Measurements from ENCODE around the gene NNMT. TPM values are rescaled to one million over a fixed set of nuclear protein-coding genes. Genes with fewer than 3 reads are reported as not detected.
A peak's percentile ranks its signal among the peaks of the same experiment; 100 is the strongest.

NNMT gene
- total and polyA plus RNA-seq, 2 experiments from 2014 or later = 1,043 to 1,317 TPM

- no peaks in the 10 kb centered on the region for H3K36me3 ChIP-seq (ENCODE audit: low read depth)
- in situ Hi-C loops (cut with MboI) = no loop called here
- TF ChIP-seq EZH2 (IDR thresholded peaks at IDR 0.05; ENCODE audit: insufficient read depth, poor library complexity, severe bottlenecking) (no peak), EZH2phosphoT487 (IDR thresholded peaks at IDR 0.05; ENCODE audit: insufficient read depth, low read depth) (no peak)
- no peak overlapping the region for H3K4me3 ChIP-seq
- DNase-seq = peak; percentile 84
- no peaks in the 10 kb centered on the region for H3K9me3 ChIP-seq (ENCODE audit: low read depth)
- peaks cover 46% of the 10 kb centered on the region for H3F3A ChIP-seq (ENCODE audit: insufficient read depth)
- H3K4me2 ChIP-seq (ENCODE audit: unreplicated experiment) = peak overlapping the region; percentile 50
- peaks cover 29% of the 10 kb centered on the region for H3K79me2 ChIP-seq (ENCODE audit: insufficient read depth)
- peaks cover 77% of the 10 kb centered on the region for H3K4me1 ChIP-seq (ENCODE audit: insufficient read depth)
- H3K27ac ChIP-seq = peak overlapping the region; percentile 68
- H4K20me1 ChIP-seq (ENCODE audit: insufficient read depth) = no peaks in the 10 kb centered on the region
- no peaks in the 10 kb centered on the region for H3K9me2 ChIP-seq (ENCODE audit: insufficient read depth)
- H3K9ac ChIP-seq = peak overlapping the region; percentile 27; the same call in 1 of the 2 replicates
- WGBS, 2 experiments (ENCODE audit: low coverage in 1 of 2, low lambda C conversion rate in 2 of 2, missing lambda C conversion rate in 2 of 2) = 67 to 72% methylated on average over 3 of the region's 3 CpGs
- no peaks in the 10 kb centered on the region for H3K27me3 ChIP-seq (replicated peaks; ENCODE audit: insufficient read depth)
- no peak overlapping the region for H2AFZ ChIP-seq
These were observed 10.6 kb upstream of the NNMT start for GRCh38 chr11:114285599-114285998.

DNA sequence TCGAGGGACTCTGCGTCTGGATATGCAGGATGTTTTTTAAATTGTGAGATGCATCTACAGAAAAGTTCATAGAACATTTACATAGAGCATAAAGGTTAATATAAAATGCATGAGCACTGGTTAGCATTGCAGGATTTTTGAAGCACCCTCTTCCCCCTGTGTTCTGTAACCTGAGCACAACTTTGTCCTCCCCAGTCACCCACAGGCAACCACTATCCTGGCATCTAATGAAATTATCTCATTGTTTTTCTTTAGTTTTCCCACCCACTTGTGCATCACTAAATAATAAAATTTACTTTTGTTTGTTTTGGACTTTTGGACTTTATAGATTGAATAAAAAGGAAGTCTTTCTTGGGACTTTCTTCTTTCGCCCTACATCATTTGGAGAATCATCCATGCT, 10.0 kb upstream of the NNMT start:
- in situ Hi-C loops (cut with MboI) = no loop called here

GRCh38 chr11:114287154-114287553, 9.0 kb upstream of the NNMT start:
- WGBS, 2 experiments (ENCODE audit: low coverage in 1 of 2, low lambda C conversion rate in 2 of 2, missing lambda C conversion rate in 2 of 2) = 90 to 95% methylated on average over 2 of the region's 2 CpGs
- H2AFZ ChIP-seq = 0 out of 2 replicates have a peak overlapping the region, but pooled peaks have one; percentile 8
- H4K20me1 ChIP-seq (ENCODE audit: insufficient read depth) = no peaks in the 10 kb centered on the region
- no peak overlapping the region for H3K4me3 ChIP-seq
- H3K9me2 ChIP-seq (ENCODE audit: insufficient read depth) = no peaks in the 10 kb centered on the region
- peak overlapping the region; percentile 50 for H3K4me2 ChIP-seq (ENCODE audit: unreplicated experiment)
- peaks cover 61% of the 10 kb centered on the region for H3F3A ChIP-seq (ENCODE audit: insufficient read depth)
- no peaks in the 10 kb centered on the region for H3K9me3 ChIP-seq (ENCODE audit: low read depth)
- H3K36me3 ChIP-seq (ENCODE audit: low read depth) = no peaks in the 10 kb centered on the region
- in situ Hi-C loops (cut with MboI) = no loop called here
- H3K27me3 ChIP-seq (replicated peaks; ENCODE audit: insufficient read depth) = no peaks in the 10 kb centered on the region
- TF ChIP-seq EZH2phosphoT487 (IDR thresholded peaks at IDR 0.05; ENCODE audit: insufficient read depth, low read depth) = no peak
- no peak for TF ChIP-seq EZH2 (IDR thresholded peaks at IDR 0.05; ENCODE audit: insufficient read depth, poor library complexity, severe bottlenecking)
- H3K9ac ChIP-seq = no peak overlapping the region
- DNase-seq = no peak
- H3K27ac ChIP-seq = 0 out of 2 replicates have a peak overlapping the region, but pooled peaks have one; percentile 68
- H3K4me1 ChIP-seq (ENCODE audit: insufficient read depth) = peaks cover 80% of the 10 kb centered on the region
- peaks cover 29% of the 10 kb centered on the region for H3K79me2 ChIP-seq (ENCODE audit: insufficient read depth)

More for the DNA sequence above, 10.0 kb upstream of the NNMT start:
- DNase-seq = no peak
- Histone ChIP-seq H4K20me1 (ENCODE audit: insufficient read depth) (no peaks in the 10 kb centered on the region), H3K4me3 (no peak overlapping the region), H3K36me3 (ENCODE audit: low read depth) (no peaks in the 10 kb centered on the region), H3K4me1 (ENCODE audit: insufficient read depth) (peaks cover 78% of the 10 kb centered on the region), H3K9me2 (ENCODE audit: insufficient read depth) (no peaks in the 10 kb centered on the region), H3K79me2 (ENCODE audit: insufficient read depth) (peaks cover 29% of the 10 kb centered on the region), H3K9ac (peak overlapping the region; percentile 27), H3K4me2 (ENCODE audit: unreplicated experiment) (peak overlapping the region; percentile 50), H3K27me3 (replicated peaks; ENCODE audit: insufficient read depth) (no peaks in the 10 kb centered on the region), H3K9me3 (ENCODE audit: low read depth) (no peaks in the 10 kb centered on the region), H2AFZ (no peak overlapping the region), H3F3A (ENCODE audit: insufficient read depth) (peaks cover 52% of the 10 kb centered on the region), H3K27ac (peak overlapping the region; percentile 68)
- TF ChIP-seq EZH2 (IDR thresholded peaks at IDR 0.05; ENCODE audit: insufficient read depth, poor library complexity, severe bottlenecking) (no peak), EZH2phosphoT487 (IDR thresholded peaks at IDR 0.05; ENCODE audit: insufficient read depth, low read depth) (no peak)
- 95 to 99% methylated on average over 3 of the region's 3 CpGs for WGBS, 2 experiments (ENCODE audit: low coverage in 1 of 2, low lambda C conversion rate in 2 of 2, missing lambda C conversion rate in 2 of 2)

- Histone ChIP-seq H3K4me2 (ENCODE audit: unreplicated experiment) (no peak overlapping the region), H3K27ac (no peak overlapping the region)
- 74 to 77% methylated on average over 2 of the region's 2 CpGs for WGBS, 2 experiments (ENCODE audit: low coverage in 1 of 2, low lambda C conversion rate in 2 of 2, missing lambda C conversion rate in 2 of 2)
These were observed 8.1 kb upstream of the NNMT start for GRCh38 chr11:114288136-114288535.

More at GRCh38 chr11:114288136-114288535, 8.1 kb upstream of the NNMT start:
- Histone ChIP-seq H3K9me2 (ENCODE audit: insufficient read depth) (no peaks in the 10 kb centered on the region), H3K27me3 (replicated peaks; ENCODE audit: insufficient read depth) (no peaks in the 10 kb centered on the region), H3K4me1 (ENCODE audit: insufficient read depth) (peaks cover 90% of the 10 kb centered on the region), H3F3A (ENCODE audit: insufficient read depth) (peaks cover 69% of the 10 kb centered on the region), H3K79me2 (ENCODE audit: insufficient read depth) (peaks cover 34% of the 10 kb centered on the region), H3K4me3 (no peak overlapping the region), H3K9ac (no peak overlapping the region), H4K20me1 (ENCODE audit: insufficient read depth) (no peaks in the 10 kb centered on the region), H3K9me3 (ENCODE audit: low read depth) (no peaks in the 10 kb centered on the region), H3K36me3 (ENCODE audit: low read depth) (no peaks in the 10 kb centered on the region), H2AFZ (peak overlapping the region; percentile 29)
- no peak for DNase-seq
- in situ Hi-C loops (cut with MboI) = no loop called here
- no peak for TF ChIP-seq EZH2phosphoT487 (IDR thresholded peaks at IDR 0.05; ENCODE audit: insufficient read depth, low read depth)
- TF ChIP-seq EZH2 (IDR thresholded peaks at IDR 0.05; ENCODE audit: insufficient read depth, poor library complexity, severe bottlenecking) = no peak

Data from GM23248 (cell line).